ENCODE results near the gene SMG6. TPM values are rescaled to one million over a fixed set of nuclear protein-coding genes. Genes with fewer than 3 reads are reported as not detected.
A peak's percentile ranks its signal among the peaks of the same experiment; 100 is the strongest.

The SMG6 gene
- total and polyA plus RNA-seq, 2 of the 4 experiments (the other 2 are of a cell fraction) = 16.3 to 30.3 TPM

- no peak for TF ChIP-seq SMC3 (IDR thresholded peaks at IDR 0.05; ENCODE audit: low read depth, low read length)
These were observed 227.2 kb downstream of the SMG6 start (continued) for GRCh38 chr17:2076087-2076984.

GRCh38 chr17:2075336-2076086 is 228.1 kb downstream of the SMG6 start:
- Histone ChIP-seq H2AK5ac (ENCODE audit: low read depth, low read length) (peak overlapping the region; percentile 96), H2BK15ac (ENCODE audit: low read depth, low read length) (peak overlapping the region; percentile 96; the same call in 2 of the 3 replicates), H4K8ac (ENCODE audit: low read depth in 2 of 2, low read length in 2 of 2) (peak overlapping the region; percentile 86 to 91), H3K4ac (ENCODE audit: low read depth, low read length) (peak overlapping the region; percentile 90), H3K4me2 (ENCODE audit: low read depth, low read length) (no peak overlapping the region), H3K18ac (ENCODE audit: low read depth, low read length) (peak overlapping the region; percentile 74), H4K5ac (ENCODE audit: low read depth, low read length) (peak overlapping the region; percentile 91), H2BK5ac (ENCODE audit: low read depth, low read length, poor library complexity, severe bottlenecking) (peak overlapping the region; percentile 71), H3K4me1 (ENCODE audit: control insufficient read depth, insufficient read depth, low read length) (peaks cover 38% of the 10 kb centered on the region), H3K79me1 (ENCODE audit: low read depth in 1 of 2, low read length in 2 of 2) (peaks cover 5 to 41% of the 10 kb centered on the region in 2 experiments), H3K23ac (ENCODE audit: low read depth, low read length) (peak overlapping the region; percentile 81), H3K56ac (ENCODE audit: extremely low read depth, insufficient read depth, low read length) (peak overlapping the region; percentile 58; the same call in 1 of the 2 replicates), H3K9me1 (ENCODE audit: insufficient read depth, low read length) (peaks cover 20% of the 10 kb centered on the region), H3K14ac (replicated peaks; ENCODE audit: low read depth, low read length) (peak overlapping the region; percentile 93), H3K36me3 (ENCODE audit: control insufficient read depth, insufficient read depth, low read length) (peaks cover 18% of the 10 kb centered on the region), H4K91ac (ENCODE audit: insufficient read depth, low read depth, low read length) (peak overlapping the region; percentile 85), H2AFZ (replicated peaks; ENCODE audit: low read length, poor library complexity) (peak overlapping the region; percentile 74), H2BK120ac (ENCODE audit: low read depth, low read length) (peak overlapping the region; percentile 91), H3K27ac (ENCODE audit: insufficient read depth, low read length) (peak overlapping the region; percentile 34), H4K20me1 (ENCODE audit: insufficient read depth, low read length) (no peaks in the 10 kb centered on the region), H3K9ac (ENCODE audit: low read depth, low read length) (peak overlapping the region; percentile 46), H2AK9ac (replicated peaks; ENCODE audit: low read depth, low read length, poor library complexity) (peak overlapping the region; percentile 96), H3K27me3 (ENCODE audit: control insufficient read depth, insufficient read depth, low read length) (no peaks in the 10 kb centered on the region), H3K9me3 (ENCODE audit: control insufficient read depth, insufficient read depth, low read length) (no peaks in the 10 kb centered on the region), H2BK20ac (ENCODE audit: low read depth, low read length) (peak overlapping the region; percentile 86), H3K4me3 (ENCODE audit: insufficient read depth, low read depth, low read length) (no peak overlapping the region)
- no TSS peak for BruUV-seq (replicated peaks)
- ATAC-seq (ENCODE audit: low read depth) (peak; percentile 13), DNase-seq (peak; percentile 62)
- ChIA-PET CTCF (interaction anchor here (1.1 to 1.2 kb wide), 2 partner anchors 12 to 97 kb away, joined by 3 to 4 read pairs; no protein-coding TSS in a partner anchor), POLR2A (ENCODE audit: unreplicated experiment) (no interaction called here)
- dilution Hi-C loops (cut with HindIII; ENCODE audit: low sequenced_read_pairs, unreplicated experiment) (no loop called here), in situ Hi-C loops (cut with MboI; ENCODE audit: low sequenced_read_pairs) (no loop called here), intact Hi-C loops (cut with micrococcal nuclease) (no loop called here)
- TF ChIP-seq SMC3 (IDR thresholded peaks at IDR 0.05; ENCODE audit: low read depth, low read length) (0 out of 2 replicates have a peak, but pooled peaks have one; percentile 0), CTCF (conservative IDR thresholded peaks at IDR 0.05; ENCODE audit: low read depth, low read length) (no peak)
- WGBS, 2 experiments (ENCODE audit: extremely low coverage in 2 of 2, insufficient read length in 1 of 2) = 48% methylated on average over 3 of the region's 13 CpGs; no CpG with 5 or more reads in 1 of the 2 experiments
